ENCODE results near the gene SMCO3. TPM values are rescaled to one million over a fixed set of nuclear protein-coding genes. Genes with fewer than 3 reads are reported as not detected.

SMCO3 gene
- total RNA-seq, 2 experiments from 2014 or later = not detected

DNA sequence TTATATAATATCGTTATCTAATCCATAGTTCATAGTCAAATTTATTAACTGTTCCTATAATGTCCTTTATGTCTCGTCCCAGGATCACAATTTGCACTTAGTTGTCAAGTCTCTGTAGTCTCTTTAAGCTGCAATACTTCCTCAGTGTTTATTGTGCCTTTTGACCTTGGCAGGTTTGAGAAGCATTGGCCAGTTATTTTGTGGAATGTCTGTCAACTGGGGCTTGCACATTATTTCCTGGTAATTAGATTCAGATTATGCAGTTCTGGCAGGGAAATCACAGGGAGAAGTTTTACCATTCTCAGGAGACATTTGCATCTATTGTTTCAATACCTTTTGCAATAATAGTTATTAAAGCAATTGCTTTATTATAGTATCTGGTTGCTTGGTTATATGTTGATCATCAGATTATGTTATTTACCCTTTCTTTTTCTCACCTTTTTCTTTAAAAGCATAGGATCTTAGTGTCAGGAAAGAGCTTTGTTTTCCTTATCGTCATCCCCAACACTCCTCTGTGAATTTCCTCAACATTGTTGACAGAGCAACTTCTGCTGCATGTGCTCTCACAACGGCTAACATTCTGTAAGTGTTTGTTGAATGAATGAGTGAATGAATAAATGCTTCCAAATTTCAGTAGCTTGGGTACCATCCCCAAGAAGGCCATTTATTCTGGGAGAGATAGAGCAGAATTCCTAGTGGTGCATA lies 33.0 kb upstream of the SMCO3 start:
- POLR2A ChIA-PET = interaction anchor here (0.7 to 2.8 kb wide), 5 partner anchors 10 to 1122 kb away, joined by 3 to 24 read pairs (median 8); no protein-coding TSS in a partner anchor

DNA sequence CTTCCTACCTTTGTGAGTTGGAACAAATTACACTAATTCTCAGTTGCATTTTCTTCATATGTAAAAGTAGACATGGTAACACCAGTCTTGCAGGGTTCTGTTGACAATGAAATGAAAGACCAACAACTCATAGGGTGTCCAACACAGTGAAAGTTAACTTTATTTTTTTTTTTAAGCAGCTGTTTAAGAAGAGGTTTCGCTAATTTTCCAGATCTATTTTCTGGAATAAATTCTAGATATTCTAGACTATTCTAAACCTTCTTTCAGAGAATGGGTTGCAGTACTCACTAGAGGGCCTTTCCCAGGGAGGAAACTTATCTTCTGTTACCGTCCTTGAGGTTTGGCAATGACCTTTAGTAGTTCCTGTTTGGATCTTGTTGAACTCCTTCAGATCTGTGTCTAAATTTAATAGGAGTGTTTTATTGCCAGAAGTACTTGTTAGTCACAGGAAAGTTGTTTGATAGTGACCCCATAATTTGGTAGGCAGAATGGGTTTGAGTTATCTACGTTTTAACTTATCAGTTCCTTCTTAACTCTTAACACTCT lies 32.1 kb upstream of the SMCO3 start:
- ChIA-PET POLR2A (interaction anchor here (0.6 kb wide), 1 partner anchor 150 kb away, joined by 7 read pairs; no protein-coding TSS in a partner anchor), CTCF (ENCODE audit: unreplicated experiment) (interaction anchor here (1.0 kb wide), 1 partner anchor 41 kb away, joined by 4 read pairs; no protein-coding TSS in a partner anchor)
- no TSS peak for BruUV-seq (replicated peaks)
- Histone ChIP-seq H3K4me1 (ENCODE audit: insufficient read depth, low read length, poor library complexity, severe bottlenecking) (peaks cover 5% of the 10 kb centered on the region), H3K79me2 (ENCODE audit: insufficient read depth, low read depth, low read length) (no peaks in the 10 kb centered on the region), H3K9me2 (ENCODE audit: insufficient read depth, low read length) (no peaks in the 10 kb centered on the region), H3K27ac (ENCODE audit: low read depth, low read length, poor library complexity, severe bottlenecking) (no peak overlapping the region), H3K36me3 (ENCODE audit: insufficient read depth, low read length) (no peaks in the 10 kb centered on the region), H3K4me3 (ENCODE audit: low read depth, low read length, poor library complexity, severe bottlenecking) (no peak overlapping the region), H3K4me2 (ENCODE audit: low read length) (no peak overlapping the region), H3K9me3 (ENCODE audit: low read length) (no peaks in the 10 kb centered on the region), H4K20me1 (ENCODE audit: insufficient read depth, low read length) (no peaks in the 10 kb centered on the region), H2AFZ (ENCODE audit: low read length) (peak overlapping the region; percentile 49; the same call in 1 of the 2 replicates)
- intact Hi-C loops (cut with micrococcal nuclease; ENCODE audit: unreplicated experiment) = loop anchor here (5.0 kb wide), 1 partner anchor 421 kb away; no protein-coding TSS in a partner anchor
- no peak for TF ChIP-seq EZH2phosphoT487 (IDR thresholded peaks at IDR 0.05; ENCODE audit: borderline replicate concordance, low read depth, low read length)
- TF ChIP-seq, protein P1, sequence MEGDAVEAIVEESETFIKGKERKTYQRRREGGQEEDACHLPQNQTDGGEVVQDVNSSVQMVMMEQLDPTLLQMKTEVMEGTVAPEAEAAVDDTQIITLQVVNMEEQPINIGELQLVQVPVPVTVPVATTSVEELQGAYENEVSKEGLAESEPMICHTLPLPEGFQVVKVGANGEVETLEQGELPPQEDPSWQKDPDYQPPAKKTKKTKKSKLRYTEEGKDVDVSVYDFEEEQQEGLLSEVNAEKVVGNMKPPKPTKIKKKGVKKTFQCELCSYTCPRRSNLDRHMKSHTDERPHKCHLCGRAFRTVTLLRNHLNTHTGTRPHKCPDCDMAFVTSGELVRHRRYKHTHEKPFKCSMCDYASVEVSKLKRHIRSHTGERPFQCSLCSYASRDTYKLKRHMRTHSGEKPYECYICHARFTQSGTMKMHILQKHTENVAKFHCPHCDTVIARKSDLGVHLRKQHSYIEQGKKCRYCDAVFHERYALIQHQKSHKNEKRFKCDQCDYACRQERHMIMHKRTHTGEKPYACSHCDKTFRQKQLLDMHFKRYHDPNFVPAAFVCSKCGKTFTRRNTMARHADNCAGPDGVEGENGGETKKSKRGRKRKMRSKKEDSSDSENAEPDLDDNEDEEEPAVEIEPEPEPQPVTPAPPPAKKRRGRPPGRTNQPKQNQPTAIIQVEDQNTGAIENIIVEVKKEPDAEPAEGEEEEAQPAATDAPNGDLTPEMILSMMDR (conservative IDR thresholded peaks at IDR 0.05; ENCODE audit: low read length) = no peak
- DNase-seq (ENCODE audit: low spot score) = no peak

More for the DNA sequence above, 33.0 kb upstream of the SMCO3 start:
- H3K9me2 ChIP-seq (ENCODE audit: insufficient read depth, low read length) = no peaks in the 10 kb centered on the region
- no peaks in the 10 kb centered on the region for H3K36me3 ChIP-seq (ENCODE audit: insufficient read depth, low read length)
- no peak overlapping the region for H3K4me3 ChIP-seq (ENCODE audit: low read depth, low read length, poor library complexity, severe bottlenecking)
- H3K9me3 ChIP-seq (ENCODE audit: low read length) = no peaks in the 10 kb centered on the region
- H3K27ac ChIP-seq (ENCODE audit: low read depth, low read length, poor library complexity, severe bottlenecking) = no peak overlapping the region
- TF ChIP-seq, protein P1 (conservative IDR thresholded peaks at IDR 0.05; ENCODE audit: low read length) = no peak
- TF ChIP-seq EZH2phosphoT487 (IDR thresholded peaks at IDR 0.05; ENCODE audit: borderline replicate concordance, low read depth, low read length) = no peak
- no TSS peak for BruUV-seq (replicated peaks)
- no peak for DNase-seq (ENCODE audit: low spot score)
- no peak overlapping the region for H2AFZ ChIP-seq (ENCODE audit: low read length)
- no peaks in the 10 kb centered on the region for H4K20me1 ChIP-seq (ENCODE audit: insufficient read depth, low read length)
- intact Hi-C loops (cut with micrococcal nuclease; ENCODE audit: unreplicated experiment) = loop anchor here (5.0 kb wide), 1 partner anchor 420 kb away; no protein-coding TSS in a partner anchor
- no peak overlapping the region for H3K4me2 ChIP-seq (ENCODE audit: low read length)
- peaks cover 5% of the 10 kb centered on the region for H3K4me1 ChIP-seq (ENCODE audit: insufficient read depth, low read length, poor library complexity, severe bottlenecking)
- CTCF ChIA-PET (ENCODE audit: unreplicated experiment) = interaction anchor here (1.2 kb wide), 1 partner anchor 149 kb away, joined by 4 read pairs; no protein-coding TSS in a partner anchor
- H3K79me2 ChIP-seq (ENCODE audit: insufficient read depth, low read depth, low read length) = no peaks in the 10 kb centered on the region
